Suprapubic skin (tissue), 4 donors: ENCODE measurements around the gene BOLA1. TPM values are rescaled to one million over a fixed set of nuclear protein-coding genes. Genes with fewer than 3 reads are reported as not detected.

Experiments
- DNase-seq, 2 donors: peaks; one replicate each; pipeline ENCODE4 v3.0.0-alpha.2; 2019; ENCODE audit warnings: low spot score in 2 of 2
- H3K27ac ChIP-seq: fragments of 200-600 bp; sonication (generic); one replicate; pipeline ENCODE4 v1.5.1; 2019
- H3K27me3 ChIP-seq: fragments of 200-600 bp; sonication (generic); one replicate; pipeline ENCODE4 v1.5.1; 2019
- H3K36me3 ChIP-seq: fragments of 200-600 bp; sonication (generic); one replicate; pipeline ENCODE4 v1.5.1; 2019
- H3K4me1 ChIP-seq: fragments of 200-600 bp; sonication (generic); one replicate; pipeline ENCODE4 v1.5.1; 2019
- H3K4me3 ChIP-seq: fragments of 200-600 bp; sonication (generic); one replicate; pipeline ENCODE4 v1.5.1; 2019; ENCODE audit warnings: mild to moderate bottlenecking
- H3K9me3 ChIP-seq: fragments of 200-600 bp; sonication (generic); one replicate; pipeline ENCODE4 v1.5.1; 2019
- CTCF ChIP-seq, 2 donors: fragments of 200-600 bp in 1 of 2; fragments of 450-650 bp in 1 of 2; sonication (generic) in 1 of 2; IDR thresholded peaks; one replicate each; pipeline ENCODE4 v1.5.1; 2016 to 2019; ENCODE audit warnings: antibody characterized with exemption in 2 of 2, mild to moderate bottlenecking in 1 of 2, moderate library complexity in 1 of 2
- EP300 ChIP-seq: sonication (generic); formaldehyde crosslinking; IDR thresholded peaks from one replicate; pipeline ENCODE4 v1.6.1; 2017; ENCODE audit warnings: antibody characterized with exemption
- POLR2A ChIP-seq, 2 donors: fragments of 450-650 bp; IDR thresholded peaks; one replicate each; pipeline ENCODE4 v1.6.1; 2017; ENCODE audit warnings: antibody characterized with exemption in 2 of 2, mild to moderate bottlenecking in 2 of 2, moderate library complexity in 2 of 2
- POLR2AphosphoS5 ChIP-seq, 3 donors: sonication (generic); formaldehyde crosslinking; IDR thresholded peaks; one replicate each; pipeline ENCODE4 v1.6.1; 2017; ENCODE audit warnings: antibody characterized with exemption in 3 of 3
- WGBS: methylation state at CpG from one replicate; pipeline ENCODE4 v1.1.5; 2018; 5-methylcytosine and 5-hydroxymethylcytosine counted together
- total RNA-seq, 4 donors: library from RNA; depleted of rRNA; stranded (reverse); fragments of >200 nt; gene quantifications; one replicate each; pipeline ENCODE4 v1.1.0, GENCODE V29; 2016

The BOLA1 gene
- total RNA-seq, 4 donors from 2014 or later = 21.7 to 42.1 (median 33.1) TPM

- TF ChIP-seq POLR2A (IDR thresholded peaks at IDR 0.05) = no peak
- TF ChIP-seq POLR2AphosphoS5 (IDR thresholded peaks at IDR 0.05) = no peak
- no peak for TF ChIP-seq EP300
- TF ChIP-seq CTCF (IDR thresholded peaks at IDR 0.05) = no peak
- Histone ChIP-seq H3K9me3 (no peaks in the 10 kb centered on the region), H3K4me1 (no peaks in the 10 kb centered on the region), H3K27ac (no peak overlapping the region), H3K36me3 (no peaks in the 10 kb centered on the region), H3K4me3 (no peak overlapping the region), H3K27me3 (no peaks in the 10 kb centered on the region)
- 89% methylated on average over 7 of the region's 7 CpGs for WGBS
- no peak for DNase-seq
These were observed 22.0 kb upstream of the BOLA1 start for GRCh38 chr1:149877211-149877946.

GRCh38 chr1:149879556-149879955 is 19.8 kb upstream of the BOLA1 start:
- H3K27ac ChIP-seq = no peak overlapping the region
- H3K36me3 ChIP-seq = no peaks in the 10 kb centered on the region
- no peak for DNase-seq
- H3K4me3 ChIP-seq = no peak overlapping the region
- peaks cover 12% of the 10 kb centered on the region for H3K4me1 ChIP-seq
- no peaks in the 10 kb centered on the region for H3K9me3 ChIP-seq
- no peaks in the 10 kb centered on the region for H3K27me3 ChIP-seq
- TF ChIP-seq CTCF (IDR thresholded peaks at IDR 0.05) (no peak), POLR2A (IDR thresholded peaks at IDR 0.05) (no peak), EP300 (no peak), POLR2AphosphoS5 (IDR thresholded peaks at IDR 0.05) (no peak)
- 100% methylated on average over 1 of the region's 1 CpG for WGBS

- 100% methylated on average over 1 of the region's 1 CpG for WGBS
- Histone ChIP-seq H3K4me1 (peaks cover 23% of the 10 kb centered on the region), H3K4me3 (no peak overlapping the region), H3K36me3 (no peaks in the 10 kb centered on the region), H3K9me3 (no peaks in the 10 kb centered on the region), H3K27ac (no peak overlapping the region), H3K27me3 (no peaks in the 10 kb centered on the region)
- DNase-seq = no peak
- no peak for TF ChIP-seq POLR2AphosphoS5 (IDR thresholded peaks at IDR 0.05)
- TF ChIP-seq CTCF (IDR thresholded peaks at IDR 0.05) = no peak
- no peak for TF ChIP-seq EP300
- TF ChIP-seq POLR2A (IDR thresholded peaks at IDR 0.05) = no peak
These were observed 17.5 kb upstream of the BOLA1 start for GRCh38 chr1:149881876-149882275.

GRCh38 chr1:149883598-149884247 is 15.6 kb upstream of the BOLA1 start:
- no peak for DNase-seq
- Histone ChIP-seq H3K4me1 (peaks cover 25% of the 10 kb centered on the region), H3K9me3 (no peaks in the 10 kb centered on the region), H3K36me3 (no peaks in the 10 kb centered on the region), H3K27ac (no peak overlapping the region), H3K4me3 (peak overlapping the region; percentile 85), H3K27me3 (no peaks in the 10 kb centered on the region)
- TF ChIP-seq EP300 (no peak), CTCF (IDR thresholded peaks at IDR 0.05) (no peak), POLR2AphosphoS5 (IDR thresholded peaks at IDR 0.05) (no peak), POLR2A (IDR thresholded peaks at IDR 0.05) (no peak)
- 73% methylated on average over 3 of the region's 3 CpGs for WGBS
